HepG2 (cell line): Measurements from ENCODE around the gene STPG4. TPM values are rescaled to one million over a fixed set of nuclear protein-coding genes. Genes with fewer than 3 reads are reported as not detected.
A peak's percentile ranks its signal among the peaks of the same experiment; 100 is the strongest.

Experiments
- FUBP1 ChIP-seq: sonication (generic); formaldehyde crosslinking; IDR thresholded peaks from 2 replicates; pipeline ENCODE4 v1.5.1; 2020; ENCODE audit warnings: missing genetic modification reagents, mild to moderate bottlenecking, borderline replicate concordance
- HDAC6 ChIP-seq: fragments of 200-600 bp; sonication (generic); IDR thresholded peaks from 2 replicates; pipeline ENCODE4 v1.7.0; 2017; ENCODE audit warnings: mild to moderate bottlenecking, antibody characterized with exemption, low read length, low read depth
- MAX ChIP-seq: IDR thresholded peaks from 2 replicates; pipeline ENCODE4 v1.6.1; 2012; ENCODE audit warnings: inconsistent platforms
- NFE2L2 ChIP-seq: fragments of 150-350 bp; IDR thresholded peaks from 2 replicates; pipeline ENCODE4 v1.6.1; 2014; ENCODE audit warnings: low read length
- PCBP2 ChIP-seq: fragments of 200-400 bp; formaldehyde crosslinking; optimal IDR thresholded peaks from 2 replicates; pipeline ENCODE3; 2018; ENCODE audit warnings: low read length, low read depth; ENCODE audit not compliant: poor library complexity, severe bottlenecking
- PPARG ChIP-seq: conservative IDR thresholded peaks from 2 replicates; pipeline ENCODE4 v1.6.1; 2016; ENCODE audit warnings: missing biosample characterization, missing genetic modification reagents
- SP2 ChIP-seq: sonication (generic); formaldehyde crosslinking; IDR thresholded peaks from 2 replicates; pipeline ENCODE4 v1.5.1; 2020; ENCODE audit warnings: mild to moderate bottlenecking, missing genetic modification reagents
- TEAD2 ChIP-seq: sonication (generic); formaldehyde crosslinking; IDR thresholded peaks from 2 replicates; pipeline ENCODE4 v1.9.0; 2021; ENCODE audit warnings: missing genetic modification reagents
- TFDP2 ChIP-seq: sonication (generic); formaldehyde crosslinking; IDR thresholded peaks from 2 replicates; pipeline ENCODE4 v1.4.0; 2020; ENCODE audit warnings: missing genetic modification reagents
- ZBTB34 ChIP-seq: sonication (generic); formaldehyde crosslinking; IDR thresholded peaks from 2 replicates; pipeline ENCODE4 v1.8.0; 2022; ENCODE audit warnings: mild to moderate bottlenecking, missing genetic modification reagents
- ZNF234 ChIP-seq: sonication (generic); formaldehyde crosslinking; conservative IDR thresholded peaks from 2 replicates; pipeline ENCODE4 v1.5.1; 2020; ENCODE audit warnings: mild to moderate bottlenecking, missing genetic modification reagents
- ZNF326 ChIP-seq: sonication (generic); formaldehyde crosslinking; IDR thresholded peaks from 2 replicates; pipeline ENCODE4 v1.4.0; 2020; ENCODE audit warnings: missing genetic modification reagents, borderline replicate concordance
- ZNF547 ChIP-seq: sonication (generic); formaldehyde crosslinking; IDR thresholded peaks from 2 replicates; pipeline ENCODE4 v1.5.1; 2020; ENCODE audit warnings: mild to moderate bottlenecking, missing genetic modification reagents
- ZNF713 ChIP-seq: sonication (generic); formaldehyde crosslinking; IDR thresholded peaks from 2 replicates; pipeline ENCODE4 v1.4.0; 2020; ENCODE audit warnings: mild to moderate bottlenecking, missing genetic modification reagents
- ZNF788 ChIP-seq: sonication (generic); formaldehyde crosslinking; IDR thresholded peaks from 2 replicates; pipeline ENCODE4 v1.5.0; 2020; ENCODE audit warnings: mild to moderate bottlenecking, missing genetic modification reagents, borderline replicate concordance
- ZNF878 ChIP-seq: sonication (generic); formaldehyde crosslinking; IDR thresholded peaks from 2 replicates; pipeline ENCODE4 v1.8.1; 2023; ENCODE audit warnings: mild to moderate bottlenecking, missing genetic modification reagents, moderate library complexity
- polyA plus RNA-seq, 8 experiments: library from polyadenylated mRNA; depleted of rRNA in 3 of 8; stranded (reverse) in 7 of 8; unstranded in 1 of 8; fragments of >200 nt; fragmentation: Illumina TruSeq in 4 of 8; extraction: Trizol in 4 of 8; gene quantifications; 2 replicates each; pipeline versions ENCODE4 v1.2.1 to v1.2.3, GENCODE V29; 2011 to 2016; ENCODE audit warnings: low read depth in 4 of 8, missing spikeins in 1 of 8, mixed read lengths in 1 of 8; ENCODE audit not compliant: insufficient read depth in 1 of 8
- total RNA-seq, 5 experiments: library from RNA; depleted of rRNA; stranded (reverse); fragments of >200 nt; fragmentation: Illumina TruSeq; extraction: Trizol; gene quantifications; 2 replicates each; pipeline ENCODE4 v1.2.3, GENCODE V29; 2016; ENCODE audit warnings: low read depth in 1 of 5
- TF ChIP-seq, protein P1 (sequence below): sonication (generic); formaldehyde crosslinking; IDR thresholded peaks from 2 replicates; pipeline ENCODE4 v1.4.0; 2020; ENCODE audit warnings: mild to moderate bottlenecking, missing genetic modification reagents

Gene STPG4
- total and polyA plus RNA-seq, 2 of the 13 experiments (the other 11 are each of a cell fraction or from before 2014, with no cell fraction given) = 0.11 to 0.15 TPM

- TF ChIP-seq, protein P1, sequence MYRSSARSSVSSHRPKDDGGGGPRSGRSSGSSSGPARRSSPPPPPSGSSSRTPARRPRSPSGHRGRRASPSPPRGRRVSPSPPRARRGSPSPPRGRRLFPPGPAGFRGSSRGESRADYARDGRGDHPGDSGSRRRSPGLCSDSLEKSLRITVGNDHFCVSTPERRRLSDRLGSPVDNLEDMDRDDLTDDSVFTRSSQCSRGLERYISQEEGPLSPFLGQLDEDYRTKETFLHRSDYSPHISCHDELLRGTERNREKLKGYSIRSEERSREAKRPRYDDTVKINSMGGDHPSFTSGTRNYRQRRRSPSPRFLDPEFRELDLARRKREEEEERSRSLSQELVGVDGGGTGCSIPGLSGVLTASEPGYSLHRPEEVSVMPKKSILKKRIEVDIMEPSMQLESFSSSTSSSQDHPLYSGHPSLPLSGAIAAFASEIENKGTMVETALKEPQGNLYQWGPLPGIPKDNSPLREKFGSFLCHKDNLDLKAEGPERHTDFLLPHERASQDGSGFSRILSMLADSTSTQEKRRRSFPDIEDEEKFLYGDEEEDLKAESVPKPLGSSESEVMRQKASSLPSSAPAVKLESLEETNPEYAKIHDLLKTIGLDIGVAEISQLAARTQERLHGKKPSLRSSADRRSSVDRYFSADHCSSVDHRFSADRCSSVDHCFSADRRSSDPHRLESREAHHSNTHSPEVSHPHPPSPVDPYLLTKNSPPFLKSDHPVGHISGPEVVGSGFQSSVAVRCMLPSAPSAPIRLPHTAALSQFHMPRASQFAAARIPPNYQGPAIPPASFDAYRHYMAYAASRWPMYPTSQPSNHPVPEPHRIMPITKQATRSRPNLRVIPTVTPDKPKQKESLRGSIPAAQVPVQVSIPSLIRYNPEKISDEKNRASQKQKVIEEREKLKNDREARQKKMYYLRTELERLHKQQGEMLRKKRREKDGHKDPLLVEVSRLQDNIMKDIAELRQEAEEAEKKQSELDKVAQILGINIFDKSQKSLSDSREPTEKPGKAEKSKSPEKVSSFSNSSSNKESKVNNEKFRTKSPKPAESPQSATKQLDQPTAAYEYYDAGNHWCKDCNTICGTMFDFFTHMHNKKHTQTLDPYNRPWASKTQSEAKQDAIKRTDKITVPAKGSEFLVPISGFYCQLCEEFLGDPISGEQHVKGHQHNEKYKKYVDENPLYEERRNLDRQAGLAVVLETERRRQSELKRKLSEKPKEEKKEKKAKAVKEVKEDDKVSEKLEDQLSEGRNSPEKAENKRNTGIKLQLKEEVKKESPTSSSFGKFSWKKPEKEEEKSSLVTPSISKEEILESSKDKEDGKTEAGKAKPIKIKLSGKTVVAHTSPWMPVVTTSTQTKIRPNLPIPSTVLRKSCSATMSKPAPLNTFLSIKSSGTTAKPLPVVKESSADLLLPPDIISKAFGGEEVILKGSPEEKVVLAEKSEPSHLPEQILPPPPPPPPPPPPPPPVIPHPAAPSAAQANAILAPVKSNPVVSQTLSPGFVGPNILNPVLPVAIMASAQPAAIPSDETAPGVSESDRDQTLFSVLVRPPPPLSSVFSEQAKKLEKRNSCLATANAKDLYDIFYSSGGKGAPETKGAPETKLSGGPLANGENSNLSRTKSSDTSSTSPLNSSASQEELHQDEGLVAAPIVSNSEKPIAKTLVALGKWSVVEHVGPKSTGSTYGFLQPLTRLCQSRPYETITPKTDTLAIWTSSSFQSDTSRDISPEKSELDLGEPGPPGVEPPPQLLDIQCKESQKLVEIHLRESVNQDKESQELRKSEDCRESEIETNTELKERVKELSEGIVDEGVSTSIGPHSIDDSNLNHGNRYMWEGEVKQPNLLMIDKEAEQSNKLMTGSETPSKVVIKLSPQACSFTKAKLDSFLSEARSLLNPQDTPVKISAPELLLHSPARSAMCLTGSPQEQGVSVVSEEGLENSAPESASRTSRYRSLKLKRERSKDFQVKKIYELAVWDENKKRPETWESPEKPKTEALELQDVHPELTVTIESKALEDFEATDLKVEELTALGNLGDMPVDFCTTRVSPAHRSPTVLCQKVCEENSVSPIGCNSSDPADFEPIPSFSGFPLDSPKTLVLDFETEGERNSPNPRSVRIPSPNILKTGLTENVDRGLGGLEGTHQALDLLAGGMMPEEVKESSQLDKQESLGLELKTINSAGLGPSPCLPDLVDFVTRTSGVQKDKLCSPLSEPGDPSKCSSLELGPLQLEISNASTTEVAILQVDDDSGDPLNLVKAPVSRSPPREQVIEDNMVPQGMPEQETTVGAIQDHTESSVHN = peak; percentile 94; the same call in 1 of the 2 replicates
- no peak for TF ChIP-seq ZNF713
- TF ChIP-seq ZNF234 (CRISPR knock-in tag) = no peak
- TF ChIP-seq ZNF326 = no peak
- peak; percentile 85; the same call in 1 of the 2 replicates for TF ChIP-seq ZNF788
- no peak for TF ChIP-seq PPARG
- TF ChIP-seq ZNF878 (CRISPR knock-in tag) = no peak
- TF ChIP-seq TEAD2 (CRISPR knock-in tag) = no peak
- no peak for TF ChIP-seq TFDP2 (CRISPR knock-in tag)
- TF ChIP-seq ZBTB34 (CRISPR knock-in tag) = no peak
- TF ChIP-seq HDAC6 = no peak
- TF ChIP-seq NFE2L2 = no peak
- no peak for TF ChIP-seq ZNF547 (CRISPR knock-in tag)
- TF ChIP-seq MAX = peak; percentile 80
- TF ChIP-seq SP2 (CRISPR knock-in tag) = no peak
- TF ChIP-seq PCBP2 = no peak
- no peak for TF ChIP-seq FUBP1 (CRISPR knock-in tag)
Measured at GRCh38 chr2:47067788-47068407, 87.2 kb downstream of the STPG4 start (continued).
